Activated gamma-delta T cell treated with Interleukin-2 at 50 U/mL for 16 hours (primary cell): Measurements from ENCODE around the gene TMEM8B.

Experiments used
- DNase-seq: peaks from one replicate; pipeline ENCODE4 v3.0.0-alpha.2; 2020

The TMEM8B gene

GRCh38 chr9:35829084-35829763 lies at the start of gene TMEM8B:
TSS of gene TMEM8B (plus strand) at chr9:35829228. CDS start at chr9:35829448, 220 bp downstream.
- DNase-seq, result peak; percentile 95

DNA sequence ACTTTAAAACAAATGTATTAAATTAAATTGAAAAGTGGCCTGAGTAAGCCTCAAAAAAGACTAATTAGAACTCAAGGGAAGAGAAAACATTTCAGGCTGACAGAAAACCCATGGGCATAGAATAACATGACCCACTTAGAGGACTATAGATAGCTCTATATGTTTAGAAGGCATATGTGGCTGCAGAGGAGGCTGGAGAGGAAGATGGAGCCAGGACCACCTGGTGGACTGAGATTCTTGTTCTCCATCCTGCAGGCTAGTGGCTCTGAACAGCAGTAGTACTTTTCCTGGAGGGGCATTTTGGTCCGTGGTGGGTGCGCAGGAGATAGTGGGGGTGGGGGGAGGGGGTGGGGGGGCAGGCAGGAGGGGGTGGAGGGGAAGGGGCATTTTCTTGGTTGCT lies 48.0 kb upstream of the TMEM8B start:
- no peak for DNase-seq

DNA sequence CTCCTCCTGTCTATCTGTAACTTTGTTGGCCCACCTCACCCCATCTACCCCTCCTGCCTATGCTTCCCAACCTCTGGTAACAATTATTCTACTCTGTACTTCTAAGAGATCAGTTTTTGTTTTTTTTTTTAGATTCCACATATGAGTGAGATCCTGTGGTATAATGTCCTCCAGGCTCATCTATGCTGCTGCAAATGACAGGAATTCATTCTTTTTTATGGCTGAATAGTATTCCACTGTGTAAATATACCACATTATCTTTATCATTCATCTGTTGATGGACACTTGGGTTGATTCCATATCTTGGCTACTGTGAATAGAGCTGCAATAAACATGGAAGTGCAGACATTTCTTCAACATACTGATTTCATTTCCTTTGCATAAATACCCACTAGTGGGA lies 45.6 kb upstream of the TMEM8B start:
- DNase-seq, result no peak

DNA sequence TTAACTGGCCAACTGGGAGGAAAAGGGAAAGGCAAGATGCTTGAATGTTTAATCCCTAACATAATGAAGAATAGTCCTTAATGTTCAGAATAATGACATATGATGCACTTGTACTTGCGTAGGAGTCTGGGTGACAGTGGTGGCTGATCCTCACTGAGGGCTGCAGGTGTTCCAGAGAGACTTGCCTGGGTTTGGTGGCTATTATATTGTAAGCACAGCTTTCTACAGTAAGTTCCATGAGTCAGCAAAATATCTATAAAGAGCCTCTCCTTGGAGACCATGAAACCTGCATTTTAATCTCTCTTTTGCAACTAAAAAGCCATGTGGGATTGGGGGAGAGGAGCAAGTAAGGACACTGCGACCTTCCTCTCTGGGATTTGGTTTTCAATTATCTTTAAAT lies 39.5 kb upstream of the TMEM8B start:
- DNase-seq, result no peak

DNA sequence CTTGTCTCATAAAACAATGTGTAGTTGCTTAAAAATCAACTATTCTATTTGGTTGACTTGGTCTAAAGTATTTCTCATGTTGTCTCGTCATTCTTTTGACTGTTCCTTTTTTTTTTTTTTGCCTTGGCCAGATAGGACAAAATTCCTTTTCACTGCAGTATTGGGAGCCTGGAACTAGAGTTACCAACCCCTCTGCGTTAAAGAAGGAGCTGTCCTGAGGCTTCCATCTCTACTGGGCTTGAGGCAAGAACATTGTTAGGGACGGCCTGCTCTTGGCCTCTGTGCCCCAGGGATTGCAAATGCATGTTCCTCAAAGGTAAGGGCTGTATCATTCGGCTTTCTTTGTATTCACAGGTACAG lies 39.0 kb upstream of the TMEM8B start:
- DNase-seq, result no peak

- DNase-seq, result peak; percentile 53
Measured at GRCh38 chr9:35790385-35791296, 38.4 kb upstream of the TMEM8B start.

DNA sequence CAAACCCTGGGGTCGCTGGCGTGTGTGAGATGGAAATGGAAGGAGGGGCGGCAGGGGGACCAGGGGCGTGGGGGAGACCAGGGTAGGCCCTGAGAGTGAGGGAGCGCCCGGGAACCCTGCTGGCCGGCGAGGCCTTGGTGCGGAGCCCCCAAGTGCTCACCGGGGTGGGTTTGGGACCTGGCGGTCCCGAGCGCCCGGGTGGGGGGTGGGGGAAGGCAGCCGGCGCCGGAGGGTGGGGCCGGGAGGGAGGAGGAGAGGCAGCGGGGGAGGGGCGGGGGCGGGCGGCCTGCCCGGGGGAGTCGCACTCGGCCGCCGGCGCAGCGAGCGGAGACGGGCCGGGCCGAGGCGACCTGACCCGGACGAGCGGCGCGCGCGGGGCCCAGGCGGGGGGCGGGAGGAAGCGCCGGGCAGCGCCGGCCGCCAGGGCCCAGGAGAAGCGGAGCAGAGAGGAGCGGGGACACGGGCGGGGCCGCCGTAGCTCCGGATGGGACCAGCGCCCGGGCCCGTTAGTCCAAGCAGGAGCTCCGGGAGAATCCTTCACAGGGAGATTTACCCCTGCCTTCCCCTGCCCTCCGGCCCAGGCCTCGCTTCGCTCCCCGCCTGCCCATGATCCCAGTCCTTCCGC lies 37.6 kb upstream of the TMEM8B start, which contains the start of gene NPR2:
Gene NPR2 (plus strand): TSS at position 295 of the 625 bp plus-strand sequence. CDS start 818 bp downstream, outside the sequence.
- no peak for DNase-seq

DNA sequence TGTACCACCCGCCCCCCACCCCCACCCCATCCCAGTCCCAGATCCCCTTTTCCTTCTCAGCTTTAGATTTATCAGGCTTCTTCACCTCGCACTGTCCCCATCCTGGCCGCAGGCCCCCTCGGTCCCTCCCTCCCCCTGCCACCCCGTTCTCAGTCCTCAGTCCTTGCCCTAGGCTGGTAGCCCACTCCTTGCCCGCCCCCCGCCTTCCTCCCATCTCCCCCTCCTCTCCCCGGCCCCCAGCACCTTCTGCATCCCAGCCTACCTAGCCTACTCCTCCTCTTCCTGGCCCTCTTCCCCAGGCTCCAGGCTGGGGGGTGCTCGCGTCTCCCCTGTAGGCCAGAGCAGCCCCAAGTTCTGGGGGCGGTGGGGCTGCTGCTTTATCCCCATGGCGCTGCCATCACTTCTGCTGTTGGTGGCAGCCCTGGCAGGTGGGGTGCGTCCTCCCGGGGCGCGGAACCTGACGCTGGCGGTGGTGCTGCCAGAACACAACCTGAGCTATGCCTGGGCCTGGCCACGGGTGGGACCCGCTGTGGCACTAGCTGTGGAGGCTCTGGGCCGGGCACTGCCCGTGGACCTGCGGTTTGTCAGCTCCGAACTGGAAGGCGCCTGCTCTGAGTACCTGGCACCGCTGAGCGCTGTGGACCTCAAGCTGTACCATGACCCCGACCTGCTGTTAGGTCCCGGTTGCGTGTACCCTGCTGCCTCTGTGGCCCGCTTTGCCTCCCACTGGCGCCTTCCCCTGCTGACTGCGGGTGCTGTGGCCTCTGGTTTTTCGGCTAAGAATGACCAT lies 36.8 kb upstream of the TMEM8B start:
- no peak for DNase-seq

- no peak for DNase-seq
Measured at GRCh38 chr9:35792826-35793225, 36.2 kb upstream of the TMEM8B start.

- DNase-seq, result no peak
Measured at GRCh38 chr9:35793461-35793860, 35.6 kb upstream of the TMEM8B start.

DNA sequence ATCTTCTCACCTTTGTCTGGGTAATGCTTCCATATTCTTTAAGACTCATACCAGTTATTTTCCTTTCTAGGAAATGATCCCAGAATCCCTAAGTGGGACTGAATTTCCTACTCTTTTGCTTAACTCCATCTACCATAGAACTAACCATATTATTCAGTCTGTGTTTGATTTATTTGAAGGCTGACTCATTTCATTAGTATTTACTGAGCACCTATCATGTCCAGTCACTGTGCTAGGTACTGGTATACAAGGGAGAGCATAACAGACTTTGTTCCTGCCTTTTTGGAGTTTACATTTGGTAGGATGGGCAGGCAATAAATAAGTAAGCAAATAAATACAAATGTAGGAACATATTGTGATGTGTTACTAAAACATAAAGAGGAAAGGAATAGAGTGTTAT lies 33.3 kb upstream of the TMEM8B start:
- DNase-seq, result no peak

DNA sequence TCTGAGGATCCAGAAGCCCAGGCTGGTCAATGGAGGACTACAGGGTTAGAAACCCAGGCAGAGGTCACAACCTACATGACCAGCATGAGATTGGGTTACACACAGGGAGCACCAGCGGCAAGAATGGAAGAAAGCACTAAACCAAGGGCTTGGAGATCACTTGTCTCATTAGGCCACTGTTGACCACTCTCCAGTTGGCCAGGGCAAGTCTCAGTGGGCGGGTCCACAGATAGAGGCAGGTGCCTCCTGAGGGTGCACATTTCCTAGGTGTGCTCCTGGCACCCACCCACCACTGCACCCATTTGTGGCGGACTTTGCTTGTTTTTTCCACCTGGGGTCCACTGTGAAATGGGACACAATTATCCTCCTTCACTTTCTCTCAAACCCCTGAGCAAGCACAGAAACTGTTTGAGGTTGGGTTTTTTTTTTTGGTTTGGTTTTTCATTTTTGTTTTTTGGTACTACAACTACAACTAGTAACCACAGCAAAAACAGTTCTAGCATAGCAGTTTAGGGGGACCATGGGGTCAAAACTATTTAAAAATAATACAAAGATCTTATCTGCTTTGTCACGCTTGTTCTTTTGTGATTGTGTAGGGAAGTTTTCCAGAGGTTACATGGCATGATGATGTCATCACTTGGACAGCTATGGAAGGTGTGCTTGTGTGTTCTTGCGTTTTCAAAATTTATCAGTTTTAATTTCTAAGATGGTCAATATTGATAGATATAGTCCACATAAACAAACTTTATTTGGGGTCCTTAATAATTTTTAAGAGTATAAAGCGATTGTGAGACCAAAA lies 31.5 kb upstream of the TMEM8B start:
- DNase-seq, result no peak

DNA sequence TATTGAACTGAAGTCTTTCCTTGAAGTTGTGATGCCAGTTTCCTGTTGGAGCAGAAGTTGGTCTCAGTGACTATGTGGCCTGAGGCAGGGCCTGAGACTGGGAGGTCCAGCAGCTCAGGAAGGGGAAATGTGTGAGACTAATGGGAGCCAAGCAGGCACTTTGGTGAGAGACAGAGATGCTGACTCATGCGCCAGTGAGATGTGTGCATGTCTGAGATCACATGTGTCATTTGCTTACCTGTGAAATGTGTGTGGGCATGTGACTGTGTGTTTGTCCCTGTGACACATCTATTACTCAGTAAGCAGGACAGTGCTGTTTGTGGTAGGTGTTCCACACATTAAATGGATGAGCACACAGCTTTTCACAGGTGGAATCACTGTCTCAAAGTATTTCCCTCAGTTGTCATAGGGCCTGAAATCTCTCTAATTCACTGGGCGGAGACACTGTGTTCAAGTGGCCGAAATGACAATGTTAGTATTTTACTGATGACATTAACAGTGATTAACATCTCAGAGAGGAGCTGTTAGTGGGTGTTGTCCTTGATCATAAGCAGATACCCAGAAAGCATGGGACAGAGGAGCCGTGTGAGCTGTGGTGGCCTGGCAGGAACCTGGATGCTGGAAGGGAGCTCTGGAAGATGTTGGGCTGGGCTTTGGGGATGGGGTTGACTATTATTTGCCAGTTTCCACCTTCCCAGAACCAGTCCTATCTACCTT lies 30.2 kb upstream of the TMEM8B start:
- no peak for DNase-seq

- DNase-seq, result no peak
Measured at GRCh38 chr9:35800530-35800929, 28.5 kb upstream of the TMEM8B start.

- DNase-seq, result no peak
Measured at GRCh38 chr9:35801328-35802128, 27.5 kb upstream of the TMEM8B start.

- DNase-seq, result no peak
Measured at GRCh38 chr9:35806101-35806500, 22.9 kb upstream of the TMEM8B start.

DNA sequence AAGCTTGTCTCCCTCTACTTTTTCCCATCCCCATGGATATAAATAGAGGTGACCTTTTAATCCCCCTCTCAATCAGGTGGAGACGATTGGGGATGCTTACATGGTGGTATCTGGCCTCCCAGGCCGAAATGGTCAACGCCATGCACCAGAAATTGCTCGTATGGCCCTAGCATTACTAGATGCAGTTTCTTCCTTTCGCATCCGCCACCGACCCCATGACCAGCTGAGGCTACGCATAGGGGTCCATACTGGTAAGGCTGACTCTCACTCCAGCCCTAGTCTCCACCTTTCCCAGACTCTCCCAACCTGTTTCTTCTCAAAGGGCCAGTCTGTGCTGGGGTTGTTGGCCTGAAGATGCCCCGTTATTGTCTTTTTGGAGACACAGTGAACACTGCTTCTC lies 20.6 kb upstream of the TMEM8B start:
- DNase-seq, result no peak

- no peak for DNase-seq
Measured at GRCh38 chr9:35810122-35810521, 18.9 kb upstream of the TMEM8B start.

GRCh38 chr9:35811381-35812024 lies 17.5 kb upstream of the TMEM8B start:
- no peak for DNase-seq

DNA sequence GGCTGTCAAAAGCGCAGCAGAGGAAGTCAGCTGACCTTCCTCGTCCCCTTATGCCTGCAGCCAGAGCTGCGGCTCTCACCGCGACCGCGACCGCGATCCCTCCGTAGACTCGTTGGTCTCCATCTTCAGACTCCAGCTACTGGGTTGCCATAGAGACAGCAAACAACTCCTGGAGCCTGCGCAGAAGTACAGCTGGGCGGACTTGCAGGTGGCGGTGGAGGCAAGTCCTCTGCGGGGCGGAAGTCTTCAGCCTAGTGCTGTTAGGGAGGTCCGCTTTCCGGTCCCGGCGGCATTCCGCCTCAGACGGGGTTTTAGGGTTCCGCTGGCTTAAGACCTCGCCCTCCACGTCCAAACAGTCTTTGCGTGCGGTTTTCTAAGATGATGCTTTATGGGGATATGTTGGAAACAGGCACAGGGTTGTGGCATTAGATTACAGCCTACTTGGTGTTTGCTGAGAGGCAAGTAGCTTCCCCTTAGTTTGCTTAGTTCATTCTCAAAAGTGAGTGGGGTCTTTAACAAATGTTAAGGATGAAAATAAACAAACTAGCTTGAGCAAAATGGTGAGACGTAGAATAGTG lies 16.9 kb upstream of the TMEM8B start, which contains the start of gene SPAG8:
Gene SPAG8 (minus strand): TSS at position 238 of the 578 bp plus-strand sequence. CDS start 115 bp downstream, at position 123.
- peak; percentile 93 for DNase-seq
